ENCODE data around the gene KMT2C. TPM values are rescaled to one million over a fixed set of nuclear protein-coding genes. Genes with fewer than 3 reads are reported as not detected.

The KMT2C gene
- total RNA-seq, 2 experiments from 2014 or later: 66.7 to 74.0 TPM

DNA sequence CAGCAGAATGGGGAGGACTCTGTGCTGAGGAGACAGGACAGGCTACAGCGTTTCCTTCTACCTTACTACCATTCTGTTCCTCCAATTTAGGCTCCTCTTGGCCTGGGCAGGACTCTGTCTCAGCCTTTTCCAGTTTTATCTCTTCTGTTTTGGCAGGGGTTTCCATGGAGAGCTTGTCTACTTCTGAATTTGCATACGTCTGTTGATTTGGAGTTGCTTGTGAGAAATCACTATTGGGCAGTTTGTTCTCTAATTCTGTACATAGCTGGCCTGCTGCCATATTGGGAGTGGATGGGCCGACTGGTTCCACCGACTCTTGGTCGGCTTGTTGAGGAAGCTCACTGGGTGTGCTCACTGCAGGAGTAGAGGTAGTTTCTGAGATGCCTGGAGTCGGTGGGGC lies 273.5 kb downstream of the KMT2C start:
- Mint-ChIP-seq H3K4me1 (peaks cover 8% of the 10 kb centered on the region), H3K4me3 (no peak overlapping the region), H3K36me3 (ENCODE audit: low read depth) (peaks cover 65% of the 10 kb centered on the region), H3K27ac (peak overlapping the region; percentile 31), H3K27me3 (no peaks in the 10 kb centered on the region), H3K9me3 (no peaks in the 10 kb centered on the region)
- no peak for DNase-seq
- ChIA-PET CTCF (no interaction called here), POLR2A (no interaction called here)

- Mint-ChIP-seq H3K27ac (no peak overlapping the region), H3K4me1 (peaks cover 8% of the 10 kb centered on the region), H3K9me3 (no peaks in the 10 kb centered on the region), H3K4me3 (no peak overlapping the region), H3K27me3 (no peaks in the 10 kb centered on the region), H3K36me3 (ENCODE audit: low read depth) (peaks cover 65% of the 10 kb centered on the region)
- DNase-seq: no peak
- ChIA-PET POLR2A (no interaction called here), CTCF (interaction anchor here (0.9 to 1.4 kb wide), 3 partner anchors 16 to 28 kb away, joined by 3 read pairs; no protein-coding TSS in a partner anchor)
Measured at GRCh38 chr7:152161171-152161570, 274.6 kb downstream of the KMT2C start.

DNA sequence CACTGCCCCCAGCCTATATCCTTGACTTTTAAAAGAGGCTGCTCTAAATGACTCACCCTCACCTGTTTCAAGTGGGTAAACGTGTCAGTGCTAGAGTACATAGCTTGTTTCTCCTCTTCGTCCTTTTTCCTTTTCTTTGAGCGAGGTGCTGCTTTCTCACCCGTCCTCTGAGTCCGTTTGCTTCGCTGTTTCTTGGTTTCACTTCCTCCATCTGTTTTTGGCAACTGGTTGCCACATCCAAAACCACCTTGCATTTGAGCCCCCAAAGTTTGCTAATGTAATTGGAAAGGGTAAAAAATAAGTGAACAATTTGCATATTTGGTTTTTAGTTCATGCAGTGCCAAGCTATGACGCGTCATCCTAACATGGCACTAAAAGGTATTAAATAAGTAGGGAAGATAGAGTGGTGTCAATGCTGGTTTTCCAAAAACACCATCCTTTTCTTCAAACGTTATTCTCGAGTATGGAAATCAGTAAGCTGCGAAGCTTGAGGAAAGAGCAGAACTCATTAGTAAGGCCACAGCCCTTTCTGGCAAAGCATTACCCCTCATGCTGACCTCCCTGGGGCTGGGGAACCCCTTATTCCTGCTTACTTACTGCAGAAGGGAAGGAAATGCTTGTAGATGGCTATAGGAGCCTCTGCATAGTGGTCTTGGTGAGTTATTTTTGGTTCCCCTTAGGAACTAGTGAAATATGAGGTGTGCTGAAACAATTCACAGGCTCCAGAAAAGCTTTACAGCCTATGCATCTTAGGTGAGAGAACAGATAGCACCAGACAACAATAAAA lies 276.8 kb downstream of the KMT2C start:
- DNase-seq: no peak
- ChIA-PET CTCF (no interaction called here), POLR2A (no interaction called here)
- Mint-ChIP-seq H3K27me3 (no peaks in the 10 kb centered on the region), H3K4me1 (peaks cover 8% of the 10 kb centered on the region), H3K4me3 (no peak overlapping the region), H3K36me3 (ENCODE audit: low read depth) (peaks cover 71% of the 10 kb centered on the region), H3K9me3 (no peaks in the 10 kb centered on the region), H3K27ac (peak overlapping the region; percentile 22)

DNA sequence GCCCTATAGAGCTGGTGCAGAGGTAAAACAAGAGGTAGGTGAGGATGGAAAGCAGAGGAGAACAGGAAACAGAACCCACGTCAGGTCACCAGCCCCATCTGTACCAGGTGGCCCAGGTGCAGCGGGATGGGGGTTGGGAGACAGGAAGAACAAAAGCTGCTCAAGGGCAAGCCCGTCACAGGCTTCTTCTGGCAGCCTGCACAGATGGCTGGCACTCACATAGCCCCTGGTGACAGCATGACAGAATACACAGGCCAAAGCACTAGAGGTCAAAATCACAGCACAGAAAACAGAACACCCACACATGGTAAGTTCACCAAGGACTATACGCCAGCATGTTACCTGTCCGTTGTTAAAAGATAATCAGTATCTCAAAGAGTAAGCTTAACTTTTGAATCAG lies 283.5 kb downstream of the KMT2C start:
- no peak overlapping the region for H3K27ac Mint-ChIP-seq
- no peak for DNase-seq
- H3K4me1 Mint-ChIP-seq: peaks cover 8% of the 10 kb centered on the region
- H3K36me3 Mint-ChIP-seq (ENCODE audit: low read depth): peaks cover 64% of the 10 kb centered on the region
- H3K27me3 Mint-ChIP-seq: no peaks in the 10 kb centered on the region
- ChIA-PET CTCF (no interaction called here), POLR2A (no interaction called here)
- no peaks in the 10 kb centered on the region for H3K9me3 Mint-ChIP-seq
- no peak overlapping the region for H3K4me3 Mint-ChIP-seq

DNA sequence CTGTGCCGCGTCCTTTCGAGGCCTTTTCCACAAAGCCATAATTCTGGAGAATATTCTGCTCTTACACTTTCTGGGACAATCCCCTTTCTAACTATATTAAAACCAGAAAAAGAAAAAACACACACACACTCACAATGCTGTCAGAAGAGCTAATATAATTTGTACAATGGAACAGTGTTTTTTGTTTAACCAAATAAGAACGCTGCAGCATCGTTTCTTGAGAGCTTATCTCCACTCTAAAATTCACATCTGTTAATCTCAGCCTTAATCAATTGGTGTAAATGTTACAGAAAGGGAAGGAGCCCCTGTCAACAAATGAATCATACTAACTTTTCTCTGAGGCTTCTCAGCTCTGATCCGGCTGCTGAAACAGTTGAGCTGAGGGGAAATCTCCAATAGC lies 286.4 kb downstream of the KMT2C start:
- POLR2A ChIA-PET: no interaction called here
- Mint-ChIP-seq H3K27ac (no peak overlapping the region), H3K27me3 (no peaks in the 10 kb centered on the region), H3K9me3 (no peaks in the 10 kb centered on the region), H3K4me3 (no peak overlapping the region), H3K4me1 (peaks cover 30% of the 10 kb centered on the region), H3K36me3 (ENCODE audit: low read depth) (peaks cover 63% of the 10 kb centered on the region)
- CTCF ChIA-PET: interaction anchor here (0.6 to 1.1 kb wide), 2 partner anchors 16 to 160 kb away, joined by 3 read pairs; no protein-coding TSS in a partner anchor
- no peak for DNase-seq

DNA sequence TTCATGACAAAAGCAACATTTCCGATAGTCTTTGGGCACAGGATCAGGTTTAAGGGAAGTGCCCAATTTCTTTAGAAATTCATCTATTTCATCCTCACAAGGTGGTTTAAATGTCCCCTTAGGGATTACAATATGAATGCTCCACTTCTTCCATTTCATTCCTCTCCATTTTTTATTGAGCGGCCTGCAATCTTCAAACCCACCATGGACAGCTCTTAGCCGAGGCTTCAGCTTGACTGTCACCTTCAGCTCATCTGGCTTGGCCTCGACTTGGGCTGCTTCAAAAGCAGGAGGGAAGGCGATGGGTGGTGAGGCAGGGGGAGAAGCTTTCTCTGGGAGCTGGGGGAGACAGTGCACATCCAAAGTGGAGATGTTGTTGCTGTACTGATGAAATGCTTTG lies 287.1 kb downstream of the KMT2C start:
- no peak overlapping the region for H3K4me3 Mint-ChIP-seq
- peaks cover 37% of the 10 kb centered on the region for H3K4me1 Mint-ChIP-seq
- DNase-seq: no peak
- POLR2A ChIA-PET: no interaction called here
- no peaks in the 10 kb centered on the region for H3K9me3 Mint-ChIP-seq
- H3K27me3 Mint-ChIP-seq: no peaks in the 10 kb centered on the region
- CTCF ChIA-PET: interaction anchor here (1.1 kb wide), 1 partner anchor 17 kb away, joined by 3 read pairs; no protein-coding TSS in a partner anchor
- no peak overlapping the region for H3K27ac Mint-ChIP-seq
- H3K36me3 Mint-ChIP-seq (ENCODE audit: low read depth): peaks cover 63% of the 10 kb centered on the region

DNA sequence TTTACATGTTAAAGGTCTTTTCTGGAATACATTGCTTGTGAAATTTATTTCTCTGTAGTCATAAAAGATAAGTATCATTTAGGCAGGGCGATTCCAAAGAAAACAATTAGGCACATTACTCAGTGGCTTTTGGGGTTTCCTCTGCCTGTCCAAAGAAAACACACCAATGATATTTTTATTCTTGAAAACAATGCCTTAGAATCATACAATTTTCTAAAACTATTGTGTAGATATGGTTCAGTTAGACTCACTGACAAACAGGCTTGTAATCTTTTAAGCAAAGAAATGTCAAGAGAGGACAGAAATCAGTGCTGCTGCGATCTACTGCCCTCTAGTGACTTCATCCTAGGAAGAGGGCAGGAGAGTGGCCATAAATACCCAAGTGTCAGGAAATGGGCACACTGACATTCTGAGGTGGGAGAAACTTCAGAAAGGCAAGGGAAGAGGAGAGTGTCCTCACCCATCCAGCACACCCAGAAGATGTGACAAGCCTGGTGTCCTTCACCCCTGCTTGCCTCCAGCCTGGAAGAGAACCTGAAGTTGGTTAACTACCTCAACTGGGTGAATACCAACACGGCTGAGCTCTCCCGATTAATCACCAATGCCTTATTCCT lies 289.8 kb downstream of the KMT2C start:
- POLR2A ChIA-PET: no interaction called here
- peak; percentile 48 for DNase-seq
- Mint-ChIP-seq H3K9me3 (no peaks in the 10 kb centered on the region), H3K4me1 (peaks cover 42% of the 10 kb centered on the region), H3K36me3 (ENCODE audit: low read depth) (peaks cover 65% of the 10 kb centered on the region), H3K4me3 (no peak overlapping the region), H3K27ac (peak overlapping the region; percentile 93), H3K27me3 (no peaks in the 10 kb centered on the region)
- CTCF ChIA-PET: interaction anchor here (0.6 to 1.6 kb wide), 4 partner anchors 15 to 243 kb away, joined by 3 read pairs; no protein-coding TSS in a partner anchor

GRCh38 chr7:152144557-152145245 lies 291.1 kb downstream of the KMT2C start:
- CTCF ChIA-PET: interaction anchor here (1.0 to 1.6 kb wide), 4 partner anchors 9 to 610 kb away, joined by 3 to 4 read pairs (median 3); no protein-coding TSS in a partner anchor
- Mint-ChIP-seq H3K27ac (peak overlapping the region; percentile 93), H3K4me1 (peaks cover 42% of the 10 kb centered on the region), H3K36me3 (ENCODE audit: low read depth) (peaks cover 70% of the 10 kb centered on the region), H3K27me3 (no peaks in the 10 kb centered on the region), H3K9me3 (no peaks in the 10 kb centered on the region), H3K4me3 (peak overlapping the region; percentile 38)
- DNase-seq: peak; percentile 54
- POLR2A ChIA-PET: no interaction called here

DNA sequence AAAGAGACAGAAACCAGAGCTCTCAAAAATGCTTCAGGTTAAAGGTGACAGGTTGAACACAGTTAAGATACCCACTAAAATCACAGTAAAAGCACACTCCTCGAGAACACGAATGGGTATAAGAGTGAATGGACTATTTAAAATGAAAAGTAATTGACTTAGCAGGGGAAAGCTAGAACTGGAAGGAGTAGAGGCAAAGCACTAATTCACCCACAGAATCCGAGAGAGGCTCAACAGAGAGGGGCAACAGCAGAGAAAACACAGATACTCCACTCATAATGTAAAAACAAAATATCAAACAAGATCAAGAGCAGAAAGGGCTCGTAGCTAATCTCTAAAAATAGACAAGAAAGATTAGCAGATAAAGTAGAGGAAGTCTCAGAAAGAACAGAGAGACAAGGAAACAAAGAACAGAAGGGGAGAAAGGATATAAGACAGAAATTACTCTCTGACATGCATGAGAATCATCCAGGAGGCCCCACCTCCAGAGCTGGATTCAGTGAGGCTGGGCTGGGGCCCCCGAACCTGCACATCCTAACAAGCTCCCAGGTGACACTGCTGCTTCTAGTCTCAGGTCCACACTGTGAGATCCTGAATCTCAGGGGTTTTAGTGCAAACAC lies 292.7 kb downstream of the KMT2C start:
- Mint-ChIP-seq H3K4me3 (peak overlapping the region; percentile 8), H3K9me3 (no peaks in the 10 kb centered on the region), H3K4me1 (peaks cover 42% of the 10 kb centered on the region), H3K27me3 (no peaks in the 10 kb centered on the region), H3K36me3 (ENCODE audit: low read depth) (peaks cover 69% of the 10 kb centered on the region), H3K27ac (peak overlapping the region; percentile 93)
- DNase-seq: peak; percentile 20
- ChIA-PET POLR2A (no interaction called here), CTCF (no interaction called here)

GRCh38 chr7:152140560-152140959 lies 295.2 kb downstream of the KMT2C start:
- ChIA-PET POLR2A (no interaction called here), CTCF (no interaction called here)
- no peak for DNase-seq
- H3K4me1 Mint-ChIP-seq: peaks cover 32% of the 10 kb centered on the region
- H3K4me3 Mint-ChIP-seq: no peak overlapping the region
- H3K27ac Mint-ChIP-seq: no peak overlapping the region
- peaks cover 61% of the 10 kb centered on the region for H3K36me3 Mint-ChIP-seq (ENCODE audit: low read depth)
- H3K27me3 Mint-ChIP-seq: no peaks in the 10 kb centered on the region
- no peaks in the 10 kb centered on the region for H3K9me3 Mint-ChIP-seq

- Mint-ChIP-seq H3K36me3 (ENCODE audit: low read depth) (peaks cover 58% of the 10 kb centered on the region), H3K4me1 (peaks cover 27% of the 10 kb centered on the region), H3K9me3 (no peaks in the 10 kb centered on the region), H3K4me3 (no peak overlapping the region), H3K27me3 (no peaks in the 10 kb centered on the region), H3K27ac (no peak overlapping the region)
- POLR2A ChIA-PET: no interaction called here
- DNase-seq: no peak
- CTCF ChIA-PET: interaction anchor here (0.9 kb wide), 1 partner anchor 21 kb away, joined by 3 read pairs; no protein-coding TSS in a partner anchor
Measured at GRCh38 chr7:152140067-152140466, 295.7 kb downstream of the KMT2C start.

DNA sequence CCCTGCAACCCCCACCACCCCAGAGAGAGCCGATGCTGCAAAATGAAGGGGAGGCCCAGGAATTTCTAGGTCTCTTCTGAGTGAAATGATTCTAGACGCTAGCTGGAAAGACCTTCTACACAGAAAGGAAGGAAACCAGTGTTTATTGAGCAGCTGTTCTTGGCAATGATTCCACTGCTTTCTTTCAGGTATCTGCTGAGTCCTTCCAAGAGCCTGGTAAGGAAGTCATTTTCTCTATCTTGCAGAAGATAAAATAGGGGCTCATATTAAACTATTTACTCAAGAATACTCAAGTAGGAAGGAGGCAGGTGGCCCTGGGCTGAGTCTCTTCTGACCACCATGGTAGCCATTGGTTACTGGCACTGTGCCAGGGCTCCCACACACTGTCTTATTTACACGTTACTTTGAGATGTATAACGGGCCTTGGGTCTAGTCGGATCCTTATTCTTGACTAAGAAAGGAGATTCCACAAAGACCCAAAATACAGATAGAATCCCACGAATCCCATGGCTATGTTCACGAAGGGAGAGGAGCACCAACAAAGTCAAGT lies 298.3 kb downstream of the KMT2C start:
- DNase-seq: no peak
- H3K4me1 Mint-ChIP-seq: peaks cover 2% of the 10 kb centered on the region
- POLR2A ChIA-PET: no interaction called here
- H3K4me3 Mint-ChIP-seq: no peak overlapping the region
- H3K9me3 Mint-ChIP-seq: no peaks in the 10 kb centered on the region
- H3K27me3 Mint-ChIP-seq: no peaks in the 10 kb centered on the region
- CTCF ChIA-PET: interaction anchor here (2.2 kb wide), 1 partner anchor 10 kb away, joined by 5 read pairs; no protein-coding TSS in a partner anchor
- H3K36me3 Mint-ChIP-seq (ENCODE audit: low read depth): peaks cover 37% of the 10 kb centered on the region
- H3K27ac Mint-ChIP-seq: no peak overlapping the region
